ENCODE data around the gene SLC5A5. TPM values are rescaled to one million over a fixed set of nuclear protein-coding genes. Genes with fewer than 3 reads are reported as not detected.

Gene SLC5A5
- polyA plus RNA-seq, 1 of the 3 experiments (the other 2 are of a cell fraction): 0.02 TPM

GRCh38 chr19:17938092-17938845 is 66.5 kb downstream of the SLC5A5 start:
- Histone ChIP-seq H3K36me3 (replicated peaks in 1 of 2; ENCODE audit: control insufficient read depth in 1 of 2, insufficient read depth in 2 of 2, low read length in 1 of 2) (no peaks in the 10 kb centered on the region), H3F3A (replicated peaks; ENCODE audit: insufficient read depth) (no peaks in the 10 kb centered on the region), H3K9ac (no peak overlapping the region), H3K9me3 (no peaks in the 10 kb centered on the region), H2AFZ (ENCODE audit: low read depth) (no peak overlapping the region), H3K4me2 (no peak overlapping the region), H3K4me1 (ENCODE audit: control insufficient read depth in 1 of 2, insufficient read depth in 2 of 2, low read depth in 1 of 2, low read length in 1 of 2) (peaks cover 0 to 7% of the 10 kb centered on the region in 2 experiments; a peak in 1 of 4 replicates), H3K27ac (ENCODE audit: low read depth in 2 of 2, low read length in 1 of 2) (no peak overlapping the region; a peak in 1 of 4 replicates), H3K9me2 (no peaks in the 10 kb centered on the region), H3K27me3 (ENCODE audit: insufficient read depth) (no peaks in the 10 kb centered on the region), H3K4me3 (ENCODE audit: low read depth in 2 of 2, low read length in 1 of 2) (no peak overlapping the region; a peak in 1 of 4 replicates), H4K20me1 (ENCODE audit: insufficient read depth) (peaks cover 6% of the 10 kb centered on the region; the same call in 1 of the 2 replicates), H3K79me2 (ENCODE audit: insufficient read depth) (peaks cover 18% of the 10 kb centered on the region)
- CTCF ChIA-PET: interaction anchor here (0.6 to 21.7 kb wide), 39 partner anchors 8 to 292 kb away, joined by 3 to 464 read pairs (median 5); partner anchors contain the start of genes ARRDC2, KCNN1, RPL18A and SLC5A5
- WGBS (ENCODE audit: low lambda C conversion rate): 54% methylated on average over 6 of the region's 7 CpGs
- POLR2A ChIA-PET: interaction anchor here (0.5 to 1.3 kb wide), 3 partner anchors 58 to 63 kb away, joined by 3 to 6 read pairs (median 3); no protein-coding TSS in a partner anchor
- DNase-seq: peak; percentile 92
- TF ChIP-seq FOSL2 (IDR thresholded peaks at IDR 0.05; ENCODE audit: borderline replicate concordance, low read depth) (peak; percentile 39; the same call in 1 of the 2 replicates), RXRA (IDR thresholded peaks at IDR 0.05; ENCODE audit: borderline replicate concordance, low read depth) (no peak), CTCF (IDR thresholded peaks at IDR 0.05) (peak; percentile 95), RCOR1 (IDR thresholded peaks at IDR 0.05; ENCODE audit: low read length) (no peak), RAD21 (IDR thresholded peaks at IDR 0.05; ENCODE audit: low read length) (peak; percentile 94), NRF1 (IDR thresholded peaks at IDR 0.05; ENCODE audit: low read depth, low read length) (no peak), MAX (IDR thresholded peaks at IDR 0.05; ENCODE audit: low read depth) (peak; percentile 50), MXI1 (IDR thresholded peaks at IDR 0.05; ENCODE audit: low read depth, low read length) (0 out of 2 replicates have a peak, but pooled peaks have one; percentile 14), TAF1 (IDR thresholded peaks at IDR 0.05; ENCODE audit: borderline replicate concordance, low read depth, low read length) (no peak), CHD2 (IDR thresholded peaks at IDR 0.05; ENCODE audit: low read length, partially characterized antibody) (no peak), ZBTB33 (IDR thresholded peaks at IDR 0.05; ENCODE audit: borderline replicate concordance, low read depth) (no peak), RFX5 (IDR thresholded peaks at IDR 0.05; ENCODE audit: low read length) (no peak), GATA2 (CRISPR knock-in tag; IDR thresholded peaks at IDR 0.05) (no peak), SMC3 (IDR thresholded peaks at IDR 0.05; ENCODE audit: low read depth, low read length) (peak; percentile 94)
